ENCODE results near the gene GDA. TPM values are rescaled to one million over a fixed set of nuclear protein-coding genes. Genes with fewer than 3 reads are reported as not detected.
"Not testable (repeated sequence)": the region's sequence is repeated elsewhere in the genome, so short reads cannot be mapped to it uniquely, and the experiment has no call there.

Gene GDA
- total RNA-seq, 4 donors from 2014 or later, result 4.8 to 26.6 TPM; not detected in 2

GRCh38 chr9:72276429-72276828 lies 127.2 kb downstream of the GDA start:
- Histone ChIP-seq H3K4me3 (no peak overlapping the region), H3K27me3 (no peaks in the 10 kb centered on the region), H3K27ac (no peak overlapping the region), H3K36me3 (no peaks in the 10 kb centered on the region), H3K9me3 (no peaks in the 10 kb centered on the region), H3K4me1 (no peaks in the 10 kb centered on the region)
- intact Hi-C loops (cut with DNase I; ENCODE audit: low total_unique reads), result loop anchor here (5.0 kb wide), 1 partner anchor 239 kb away; no protein-coding TSS in a partner anchor
- DNase-seq, result no peak
- TF ChIP-seq, protein P1, sequence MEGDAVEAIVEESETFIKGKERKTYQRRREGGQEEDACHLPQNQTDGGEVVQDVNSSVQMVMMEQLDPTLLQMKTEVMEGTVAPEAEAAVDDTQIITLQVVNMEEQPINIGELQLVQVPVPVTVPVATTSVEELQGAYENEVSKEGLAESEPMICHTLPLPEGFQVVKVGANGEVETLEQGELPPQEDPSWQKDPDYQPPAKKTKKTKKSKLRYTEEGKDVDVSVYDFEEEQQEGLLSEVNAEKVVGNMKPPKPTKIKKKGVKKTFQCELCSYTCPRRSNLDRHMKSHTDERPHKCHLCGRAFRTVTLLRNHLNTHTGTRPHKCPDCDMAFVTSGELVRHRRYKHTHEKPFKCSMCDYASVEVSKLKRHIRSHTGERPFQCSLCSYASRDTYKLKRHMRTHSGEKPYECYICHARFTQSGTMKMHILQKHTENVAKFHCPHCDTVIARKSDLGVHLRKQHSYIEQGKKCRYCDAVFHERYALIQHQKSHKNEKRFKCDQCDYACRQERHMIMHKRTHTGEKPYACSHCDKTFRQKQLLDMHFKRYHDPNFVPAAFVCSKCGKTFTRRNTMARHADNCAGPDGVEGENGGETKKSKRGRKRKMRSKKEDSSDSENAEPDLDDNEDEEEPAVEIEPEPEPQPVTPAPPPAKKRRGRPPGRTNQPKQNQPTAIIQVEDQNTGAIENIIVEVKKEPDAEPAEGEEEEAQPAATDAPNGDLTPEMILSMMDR (IDR thresholded peaks at IDR 0.05), result no peak
- no peak for TF ChIP-seq POLR2A (IDR thresholded peaks at IDR 0.05)

GRCh38 chr9:72278959-72279358 lies 129.7 kb downstream of the GDA start:
- Histone ChIP-seq H3K9me3 (no peaks in the 10 kb centered on the region), H3K27ac (no peak overlapping the region), H3K4me3 (no peak overlapping the region), H3K36me3 (no peaks in the 10 kb centered on the region), H3K4me1 (no peaks in the 10 kb centered on the region), H3K27me3 (no peaks in the 10 kb centered on the region)
- TF ChIP-seq, protein P1 (IDR thresholded peaks at IDR 0.05), result no peak
- TF ChIP-seq POLR2A (IDR thresholded peaks at IDR 0.05), result no peak
- no peak for DNase-seq
- intact Hi-C loops (cut with DNase I; ENCODE audit: low total_unique reads), result loop anchor here (5.0 kb wide), 1 partner anchor 242 kb away; no protein-coding TSS in a partner anchor

DNA sequence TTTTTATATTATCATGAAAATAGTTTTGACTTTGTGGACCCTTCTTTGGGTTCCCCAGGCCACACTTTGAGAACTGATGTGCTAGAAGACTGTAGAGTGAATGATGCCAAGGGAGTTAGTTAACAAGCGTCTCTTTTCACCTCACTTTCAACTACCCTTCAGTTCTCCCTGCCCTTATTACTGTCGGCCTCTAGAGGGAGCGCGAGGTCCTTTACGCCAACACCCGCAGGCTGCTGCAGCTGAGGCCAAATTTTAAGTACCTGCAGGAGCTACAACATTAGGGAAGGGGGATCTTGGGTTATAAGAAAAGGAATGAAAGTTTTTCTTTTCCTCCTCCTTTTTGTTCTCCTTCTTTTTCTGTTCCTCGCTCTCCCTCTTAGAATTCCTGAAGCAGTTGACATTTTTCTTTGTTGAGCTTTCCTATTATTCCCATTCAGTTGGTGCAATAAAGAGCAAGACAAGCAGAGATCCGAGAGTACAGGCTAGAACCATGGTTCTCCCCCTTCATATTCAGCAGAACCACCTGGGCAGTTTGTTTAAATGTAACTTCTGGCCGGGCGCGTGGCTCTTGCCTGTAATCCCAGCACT lies 131.8 kb downstream of the GDA start:
- intact Hi-C loops (cut with DNase I; ENCODE audit: low total_unique reads), result no loop called here

DNA sequence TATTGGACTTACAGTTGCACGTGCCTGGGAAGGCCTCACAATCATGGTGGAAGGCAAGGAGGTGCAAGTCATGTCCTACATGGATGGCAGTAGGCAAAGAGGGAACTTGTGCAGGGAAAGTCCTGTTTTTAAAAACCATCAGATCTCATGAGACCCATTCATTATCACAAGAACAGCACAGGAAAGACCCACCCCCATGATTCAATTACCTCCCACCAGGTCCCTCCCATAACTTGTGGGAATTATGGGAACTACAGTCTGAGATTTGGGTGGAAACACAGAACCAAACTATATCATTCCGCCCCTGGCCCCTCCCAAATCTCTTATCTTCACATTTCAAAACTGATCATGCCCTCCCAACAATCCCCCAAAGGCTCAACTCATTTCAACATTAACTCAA lies 140.2 kb downstream of the GDA start:
- Histone ChIP-seq H3K4me1 (no peaks in the 10 kb centered on the region), H3K27ac (no peak overlapping the region), H3K36me3 (no peaks in the 10 kb centered on the region), H3K27me3 (no peaks in the 10 kb centered on the region), H3K4me3 (no peak overlapping the region), H3K9me3 (no peaks in the 10 kb centered on the region)
- intact Hi-C loops (cut with DNase I; ENCODE audit: low total_unique reads), result no loop called here
- no peak for DNase-seq
- TF ChIP-seq, protein P1 (IDR thresholded peaks at IDR 0.05), result no peak
- no peak for TF ChIP-seq POLR2A (IDR thresholded peaks at IDR 0.05)

More for the DNA sequence above, 131.8 kb downstream of the GDA start:
- DNase-seq, result peak; percentile 66
- H3K36me3 ChIP-seq, result no peaks in the 10 kb centered on the region
- H3K4me1 ChIP-seq, result no peaks in the 10 kb centered on the region
- no peaks in the 10 kb centered on the region for H3K27me3 ChIP-seq
- no peak overlapping the region for H3K27ac ChIP-seq
- no peaks in the 10 kb centered on the region for H3K9me3 ChIP-seq
- no peak overlapping the region for H3K4me3 ChIP-seq
- no peak for TF ChIP-seq POLR2A (IDR thresholded peaks at IDR 0.05)
- TF ChIP-seq, protein P1 (IDR thresholded peaks at IDR 0.05), result peak; percentile 80 to 90 (median 88)

DNA sequence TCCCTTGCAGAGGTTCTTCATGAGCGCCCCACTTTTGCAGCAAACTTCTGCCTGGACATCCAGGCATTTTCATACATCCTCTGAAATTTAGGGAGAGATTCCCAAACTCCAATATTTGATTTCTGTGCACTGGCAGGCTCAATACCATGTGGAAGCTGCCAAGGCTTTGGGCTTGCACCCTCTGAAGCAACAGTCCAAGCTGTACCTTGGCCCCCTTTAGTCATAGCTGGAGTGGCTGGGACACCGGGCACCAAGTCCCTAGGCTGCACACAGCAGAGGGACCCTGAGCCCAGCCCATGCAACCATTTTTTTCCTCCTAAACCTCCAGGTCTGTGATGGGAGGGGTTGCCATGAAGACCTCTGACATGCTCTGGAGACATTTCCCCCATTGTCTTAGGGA lies 141.1 kb downstream of the GDA start:
- H3K27me3 ChIP-seq, result no peaks in the 10 kb centered on the region
- H3K27ac ChIP-seq, result no peak overlapping the region
- H3K4me1 ChIP-seq, result no peaks in the 10 kb centered on the region
- DNase-seq, result no peak
- H3K9me3 ChIP-seq, result no peaks in the 10 kb centered on the region
- intact Hi-C loops (cut with DNase I; ENCODE audit: low total_unique reads), result loop anchor here (10.0 kb wide), 1 partner anchor 304 kb away; no protein-coding TSS in a partner anchor
- no peak for TF ChIP-seq POLR2A (IDR thresholded peaks at IDR 0.05)
- TF ChIP-seq, protein P1 (IDR thresholded peaks at IDR 0.05), result no peak
- no peaks in the 10 kb centered on the region for H3K36me3 ChIP-seq
- H3K4me3 ChIP-seq, result no peak overlapping the region

DNA sequence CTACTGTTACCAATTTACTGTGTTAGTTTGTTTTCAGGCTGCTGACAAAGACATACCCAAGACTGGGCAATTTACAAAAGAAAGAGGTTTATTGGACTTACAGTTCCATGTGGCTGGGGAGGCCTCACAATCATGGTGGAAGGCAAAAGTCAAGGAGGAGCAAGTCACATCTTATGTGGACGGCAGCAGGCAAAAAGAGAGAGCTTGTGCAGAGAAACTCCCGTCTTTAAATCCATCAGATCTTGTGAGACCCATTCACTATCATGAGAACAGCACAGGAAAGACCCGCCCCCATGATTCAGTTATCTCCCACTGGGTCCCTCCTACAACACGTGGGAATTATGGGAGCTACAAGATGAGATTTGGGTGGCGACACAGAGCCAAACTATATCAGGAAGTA lies 142.3 kb downstream of the GDA start:
- DNase-seq, H3K4me1 ChIP-seq, H3K36me3 ChIP-seq, H3K4me3 ChIP-seq, H3K27me3 ChIP-seq, H3K27ac ChIP-seq, H3K9me3 ChIP-seq: not testable (repeated sequence)
- intact Hi-C loops (cut with DNase I; ENCODE audit: low total_unique reads), result loop anchor here (10.0 kb wide), 1 partner anchor 303 kb away; no protein-coding TSS in a partner anchor

Measured in uterus (tissue), 4 donors.